Neural progenitor cell (in vitro differentiated cells): Measurements from ENCODE around the gene CLTB. TPM values are rescaled to one million over a fixed set of nuclear protein-coding genes. Genes with fewer than 3 reads are reported as not detected.
A peak's percentile ranks its signal among the peaks of the same experiment; 100 is the strongest.

Experiments used
- DNase-seq: peaks from one replicate; pipeline ENCODE4 v3.0.0-alpha.2; 2016; ENCODE audit warnings: low spot score
- H2AFZ ChIP-seq: fragments of 200-600 bp; sonication (generic); replicated peaks from 2 replicates; pipeline ENCODE4 v1.6.1; 2016; ENCODE audit warnings: antibody characterized with exemption
- H3F3A ChIP-seq: fragments of 200-600 bp; sonication (generic); 2 replicates; pipeline ENCODE4 v1.6.1; 2016; ENCODE audit warnings: antibody characterized with exemption, low read depth
- H3K27ac ChIP-seq: fragments of 200-600 bp; sonication (generic); 2 replicates; pipeline ENCODE4 v1.5.1; 2016; ENCODE audit warnings: mild to moderate bottlenecking
- H3K27me3 ChIP-seq: fragments of 200-600 bp; sonication (generic); 2 replicates; pipeline ENCODE4 v1.6.1; 2016; ENCODE audit warnings: mild to moderate bottlenecking, moderate library complexity
- H3K36me3 ChIP-seq: fragments of 200-600 bp; sonication (generic); 2 replicates; pipeline ENCODE4 v1.5.1; 2016
- H3K4me1 ChIP-seq: fragments of 200-600 bp; sonication (generic); 2 replicates; pipeline ENCODE4 v1.6.1; 2016; ENCODE audit warnings: mixed run types
- H3K4me2 ChIP-seq: fragments of 200-600 bp; sonication (generic); 2 replicates; pipeline ENCODE4 v1.6.1; 2016
- H3K4me3 ChIP-seq: fragments of 200-600 bp; sonication (generic); 2 replicates; pipeline ENCODE4 v1.5.1; 2016
- H3K79me2 ChIP-seq: fragments of 200-600 bp; sonication (generic); 2 replicates; pipeline ENCODE4 v1.6.1; 2016; ENCODE audit warnings: low read depth
- H3K9ac ChIP-seq: fragments of 200-600 bp; sonication (generic); 2 replicates; pipeline ENCODE4 v1.6.1; 2016
- H3K9me3 ChIP-seq: fragments of 200-600 bp; sonication (generic); 2 replicates; pipeline ENCODE4 v1.5.1; 2016; ENCODE audit warnings: low read depth
- H4K20me1 ChIP-seq: fragments of 200-600 bp; sonication (generic); 2 replicates; pipeline ENCODE4 v1.6.1; 2016; ENCODE audit warnings: low read depth
- H3K27ac Mint-ChIP-seq: 3 replicates; pipeline ENCODE4 v1.8.0; 2021; ENCODE audit warnings: mixed read lengths
- H3K27me3 Mint-ChIP-seq: 2 replicates; pipeline ENCODE4 v1.8.0; 2022; ENCODE audit warnings: low read depth, mild to moderate bottlenecking, inconsistent platforms, moderate library complexity, mixed read lengths; ENCODE audit not compliant: insufficient read depth
- H3K36me3 Mint-ChIP-seq: 3 replicates; pipeline ENCODE4 v1.8.0; 2021; ENCODE audit warnings: mixed read lengths
- H3K4me1 Mint-ChIP-seq: 3 replicates; pipeline ENCODE4 v1.8.0; 2021; ENCODE audit warnings: mixed read lengths
- H3K4me3 Mint-ChIP-seq: 3 replicates; pipeline ENCODE4 v1.8.0; 2021; ENCODE audit warnings: mild to moderate bottlenecking, moderate library complexity, mixed read lengths
- H3K9me3 Mint-ChIP-seq: 3 replicates; pipeline ENCODE4 v1.8.0; 2020; ENCODE audit warnings: mixed read lengths
- EZH2 ChIP-seq: fragments of 200-600 bp; sonication (generic); IDR thresholded peaks from 2 replicates; pipeline ENCODE4 v1.6.1; 2017; ENCODE audit warnings: antibody characterized with exemption, mild to moderate bottlenecking, moderate library complexity
- EZH2phosphoT487 ChIP-seq: fragments of 200-600 bp; sonication (generic); IDR thresholded peaks from 2 replicates; pipeline ENCODE4 v1.6.1; 2017; ENCODE audit warnings: antibody characterized with exemption
- total RNA-seq: library from RNA; depleted of rRNA; stranded (reverse); fragments of >200 nt; gene quantifications from 2 replicates; pipeline ENCODE4 v1.2.3, GENCODE V29; 2015; ENCODE audit warnings: low replicate concordance
- TF ChIP-seq, protein P1 (sequence below): fragments of 200-600 bp; sonication (generic); IDR thresholded peaks from 2 replicates; pipeline ENCODE4 v1.5.1; 2017; ENCODE audit warnings: antibody characterized with exemption, mild to moderate bottlenecking

CLTB gene
- total RNA-seq, 1 donor from 2014 or later: 12.6 TPM

GRCh38 chr5:176386491-176386890 is 29.8 kb downstream of the CLTB start:
- no peak overlapping the region for H3K27ac Mint-ChIP-seq
- Histone ChIP-seq H3K4me3 (no peak overlapping the region), H3K27ac (no peak overlapping the region), H3K4me1 (peaks cover 11% of the 10 kb centered on the region), H3K9me3 (no peaks in the 10 kb centered on the region), H4K20me1 (peaks cover 8% of the 10 kb centered on the region), H3K36me3 (no peaks in the 10 kb centered on the region), H3K27me3 (no peaks in the 10 kb centered on the region), H2AFZ (no peak overlapping the region), H3K9ac (no peak overlapping the region), H3K79me2 (peaks cover 45% of the 10 kb centered on the region), H3F3A (peaks cover 7% of the 10 kb centered on the region), H3K4me2 (peak overlapping the region; percentile 87)
- no peak for DNase-seq
- peaks cover 11% of the 10 kb centered on the region for H3K27me3 Mint-ChIP-seq
- peaks cover 3% of the 10 kb centered on the region for H3K36me3 Mint-ChIP-seq
- TF ChIP-seq EZH2phosphoT487: no peak
- TF ChIP-seq, protein P1, sequence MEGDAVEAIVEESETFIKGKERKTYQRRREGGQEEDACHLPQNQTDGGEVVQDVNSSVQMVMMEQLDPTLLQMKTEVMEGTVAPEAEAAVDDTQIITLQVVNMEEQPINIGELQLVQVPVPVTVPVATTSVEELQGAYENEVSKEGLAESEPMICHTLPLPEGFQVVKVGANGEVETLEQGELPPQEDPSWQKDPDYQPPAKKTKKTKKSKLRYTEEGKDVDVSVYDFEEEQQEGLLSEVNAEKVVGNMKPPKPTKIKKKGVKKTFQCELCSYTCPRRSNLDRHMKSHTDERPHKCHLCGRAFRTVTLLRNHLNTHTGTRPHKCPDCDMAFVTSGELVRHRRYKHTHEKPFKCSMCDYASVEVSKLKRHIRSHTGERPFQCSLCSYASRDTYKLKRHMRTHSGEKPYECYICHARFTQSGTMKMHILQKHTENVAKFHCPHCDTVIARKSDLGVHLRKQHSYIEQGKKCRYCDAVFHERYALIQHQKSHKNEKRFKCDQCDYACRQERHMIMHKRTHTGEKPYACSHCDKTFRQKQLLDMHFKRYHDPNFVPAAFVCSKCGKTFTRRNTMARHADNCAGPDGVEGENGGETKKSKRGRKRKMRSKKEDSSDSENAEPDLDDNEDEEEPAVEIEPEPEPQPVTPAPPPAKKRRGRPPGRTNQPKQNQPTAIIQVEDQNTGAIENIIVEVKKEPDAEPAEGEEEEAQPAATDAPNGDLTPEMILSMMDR: no peak
- TF ChIP-seq EZH2: no peak
- H3K4me1 Mint-ChIP-seq: peaks cover 20% of the 10 kb centered on the region
- H3K4me3 Mint-ChIP-seq: peak overlapping the region; percentile 98
- no peaks in the 10 kb centered on the region for H3K9me3 Mint-ChIP-seq

- Histone ChIP-seq H3K36me3 (no peaks in the 10 kb centered on the region), H3K4me1 (peaks cover 11% of the 10 kb centered on the region), H3K9ac (no peak overlapping the region), H3F3A (peaks cover 7% of the 10 kb centered on the region), H3K27ac (no peak overlapping the region), H2AFZ (no peak overlapping the region), H3K79me2 (peaks cover 37% of the 10 kb centered on the region), H4K20me1 (peaks cover 8% of the 10 kb centered on the region), H3K27me3 (no peaks in the 10 kb centered on the region), H3K4me2 (no peak overlapping the region), H3K4me3 (no peak overlapping the region), H3K9me3 (no peaks in the 10 kb centered on the region)
- Mint-ChIP-seq H3K4me1 (peaks cover 20% of the 10 kb centered on the region), H3K27ac (no peak overlapping the region), H3K4me3 (no peak overlapping the region), H3K27me3 (peaks cover 11% of the 10 kb centered on the region), H3K9me3 (no peaks in the 10 kb centered on the region), H3K36me3 (peaks cover 3% of the 10 kb centered on the region)
- no peak for DNase-seq
- TF ChIP-seq EZH2phosphoT487: no peak
- TF ChIP-seq EZH2: no peak
- TF ChIP-seq, protein P1: no peak
Observed at GRCh38 chr5:176384991-176385390, 31.3 kb downstream of the CLTB start.

DNA sequence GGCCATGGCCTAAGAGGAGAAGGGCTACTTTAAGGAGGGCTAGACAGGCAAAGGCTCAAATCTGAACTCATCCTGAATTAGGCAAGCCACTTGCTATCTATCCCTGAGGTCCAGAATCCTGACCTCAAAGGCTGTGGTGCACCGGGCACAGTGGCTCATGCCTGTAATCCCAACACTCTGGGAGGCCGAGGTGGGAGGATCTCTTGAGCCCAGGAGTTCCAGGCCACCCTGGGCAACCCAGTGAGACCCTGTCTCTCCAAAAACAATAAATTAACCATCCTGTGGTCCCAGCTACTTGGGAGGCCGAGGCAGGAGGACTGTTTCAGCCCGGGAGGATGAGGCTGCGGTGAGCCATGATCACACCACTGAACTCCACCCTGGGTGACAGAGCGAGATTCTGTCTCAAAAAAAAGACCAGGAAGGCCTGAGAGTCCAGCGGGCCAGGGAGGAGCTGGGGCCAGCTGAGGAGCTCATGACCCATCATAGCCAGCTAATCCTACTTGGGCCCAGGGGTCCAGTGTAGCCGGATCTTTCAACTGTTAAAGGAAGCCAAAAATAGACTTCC is 31.9 kb downstream of the CLTB start:
- Mint-ChIP-seq H3K27ac (no peak overlapping the region), H3K27me3 (peaks cover 9% of the 10 kb centered on the region), H3K4me1 (peaks cover 17% of the 10 kb centered on the region), H3K4me3 (no peak overlapping the region), H3K9me3 (no peaks in the 10 kb centered on the region), H3K36me3 (peaks cover 2% of the 10 kb centered on the region)
- Histone ChIP-seq H3K4me1 (peaks cover 7% of the 10 kb centered on the region), H3K4me2 (no peak overlapping the region), H3K9me3 (no peaks in the 10 kb centered on the region), H4K20me1 (peaks cover 8% of the 10 kb centered on the region), H3K79me2 (peaks cover 32% of the 10 kb centered on the region), H3K4me3 (no peak overlapping the region), H3K27me3 (no peaks in the 10 kb centered on the region), H2AFZ (no peak overlapping the region), H3F3A (peaks cover 4% of the 10 kb centered on the region), H3K27ac (no peak overlapping the region), H3K9ac (no peak overlapping the region), H3K36me3 (no peaks in the 10 kb centered on the region)
- TF ChIP-seq EZH2phosphoT487: no peak
- no peak for TF ChIP-seq EZH2
- TF ChIP-seq, protein P1: no peak
- DNase-seq: no peak
